Mesendoderm (in vitro differentiated cells): ENCODE results near the gene BRINP3.

Experiments
- DNase-seq: peaks from one replicate; pipeline ENCODE4 v3.0.0; 2013
- H2AK5ac ChIP-seq: 2 replicates; pipeline ENCODE4 v1.6.1; 2013; ENCODE audit warnings: low read length, inconsistent platforms
- H2BK120ac ChIP-seq: 2 replicates; pipeline ENCODE4 v1.6.1; 2013; ENCODE audit warnings: low read depth, mild to moderate bottlenecking, low read length, moderate library complexity, mixed read lengths
- H2BK15ac ChIP-seq: replicated peaks from 2 replicates; pipeline ENCODE4 v1.6.1; 2013; ENCODE audit warnings: low read depth, mild to moderate bottlenecking, moderate library complexity
- H2BK5ac ChIP-seq: 2 replicates; pipeline ENCODE4 v1.6.1; 2013; ENCODE audit warnings: low read length, inconsistent platforms
- H3K18ac ChIP-seq: 2 replicates; pipeline ENCODE4 v1.6.1; 2013; ENCODE audit warnings: mild to moderate bottlenecking, low read length, mixed read lengths
- H3K23ac ChIP-seq: one replicate; pipeline ENCODE4 v1.6.1; 2013; ENCODE audit warnings: low read length
- H3K27ac ChIP-seq: 2 replicates; pipeline ENCODE4 v1.5.1; 2013; ENCODE audit warnings: low read depth, mild to moderate bottlenecking, inconsistent platforms, low read length, moderate library complexity
- H3K27me3 ChIP-seq: 2 replicates; pipeline ENCODE4 v1.6.1; 2013; ENCODE audit warnings: low read length, control low read depth, mild to moderate bottlenecking, inconsistent platforms; ENCODE audit not compliant: insufficient read depth, poor library complexity
- H3K36me3 ChIP-seq: 2 replicates; pipeline ENCODE4 v1.6.1; 2013; ENCODE audit warnings: low read length, inconsistent platforms; ENCODE audit not compliant: control insufficient read depth, insufficient read depth
- H3K4ac ChIP-seq: one replicate; pipeline ENCODE4 v1.6.1; 2013; ENCODE audit warnings: low read depth, mild to moderate bottlenecking, low read length, moderate library complexity
- H3K4me1 ChIP-seq: 2 replicates; pipeline ENCODE4 v1.6.1; 2013; ENCODE audit warnings: low read depth, low read length, inconsistent platforms; ENCODE audit not compliant: control insufficient read depth
- H3K4me2 ChIP-seq: 2 replicates; pipeline ENCODE4 v1.6.1; 2013; ENCODE audit warnings: low read length
- H3K4me3 ChIP-seq: 2 replicates; pipeline ENCODE4 v1.5.1; 2013; ENCODE audit warnings: mild to moderate bottlenecking, low read length
- H3K56ac ChIP-seq: one replicate; pipeline ENCODE4 v1.6.1; 2013; ENCODE audit warnings: low read length
- H3K79me1 ChIP-seq: 2 replicates; pipeline ENCODE4 v1.6.1; 2013; ENCODE audit warnings: low read length, inconsistent platforms
- H3K79me2 ChIP-seq: 2 replicates; pipeline ENCODE4 v1.6.1; 2013; ENCODE audit warnings: mild to moderate bottlenecking, low read length; ENCODE audit not compliant: control insufficient read depth, insufficient read depth
- H3K9ac ChIP-seq: 2 replicates; pipeline ENCODE4 v1.6.1; 2013; ENCODE audit warnings: low read length, inconsistent platforms
- H4K5ac ChIP-seq: one replicate; pipeline ENCODE4 v1.6.1; 2013; ENCODE audit warnings: low read length
- H4K8ac ChIP-seq: one replicate; pipeline ENCODE4 v1.6.1; 2013; ENCODE audit warnings: low read depth, mild to moderate bottlenecking, control low read depth, low read length, moderate library complexity
- WGBS: extraction: QIAGEN DNeasy Blood & Tissue Kit; methylation state at CpG from one replicate; pipeline ENCODE4 v1.1.7; 2013; ENCODE audit warnings: low lambda C conversion rate, missing lambda C conversion rate; ENCODE audit not compliant: insufficient coverage; ENCODE audit errors: extremely low coverage; 5-methylcytosine and 5-hydroxymethylcytosine counted together

Gene BRINP3

DNA sequence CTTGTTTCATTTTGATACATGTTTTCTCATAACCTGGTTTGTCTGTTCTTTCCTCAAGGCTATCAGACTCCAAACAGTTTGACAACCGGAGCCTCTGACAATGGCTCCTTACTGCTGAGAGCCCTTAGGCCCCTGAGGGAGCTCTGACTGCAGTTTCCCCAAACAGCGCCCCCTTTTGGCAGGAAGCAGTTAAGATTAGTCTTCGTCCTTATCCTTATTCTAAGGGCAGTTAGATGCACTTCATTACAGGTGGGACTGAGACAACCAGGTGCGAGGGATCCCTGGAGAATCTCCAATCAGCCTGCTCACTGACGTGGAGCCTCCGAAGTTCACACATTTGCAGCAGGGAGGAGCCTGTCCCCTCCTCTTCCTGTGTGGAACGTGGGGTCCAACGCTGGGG is 393.1 kb downstream of the BRINP3 start:
- no peak overlapping the region for H4K5ac ChIP-seq
- H2BK15ac ChIP-seq: no peak overlapping the region
- H3K27ac ChIP-seq: no peak overlapping the region
- H3K36me3 ChIP-seq: no peaks in the 10 kb centered on the region
- WGBS: no CpG with 5 or more reads among the region's 8 CpGs
- H3K23ac ChIP-seq: no peak overlapping the region
- no peaks in the 10 kb centered on the region for H3K4me1 ChIP-seq
- no peak overlapping the region for H3K56ac ChIP-seq
- H2AK5ac ChIP-seq: no peak overlapping the region
- no peak overlapping the region for H2BK120ac ChIP-seq
- H3K18ac ChIP-seq: no peak overlapping the region
- H3K79me2 ChIP-seq: no peaks in the 10 kb centered on the region
- no peak overlapping the region for H3K9ac ChIP-seq
- H3K4me3 ChIP-seq: no peak overlapping the region
- H2BK5ac ChIP-seq: no peak overlapping the region
- no peaks in the 10 kb centered on the region for H3K27me3 ChIP-seq
- H3K4me2 ChIP-seq: no peak overlapping the region
- H3K79me1 ChIP-seq: no peaks in the 10 kb centered on the region
- peak; percentile 84 for DNase-seq
- H3K4ac ChIP-seq: no peak overlapping the region
- no peak overlapping the region for H4K8ac ChIP-seq

DNA sequence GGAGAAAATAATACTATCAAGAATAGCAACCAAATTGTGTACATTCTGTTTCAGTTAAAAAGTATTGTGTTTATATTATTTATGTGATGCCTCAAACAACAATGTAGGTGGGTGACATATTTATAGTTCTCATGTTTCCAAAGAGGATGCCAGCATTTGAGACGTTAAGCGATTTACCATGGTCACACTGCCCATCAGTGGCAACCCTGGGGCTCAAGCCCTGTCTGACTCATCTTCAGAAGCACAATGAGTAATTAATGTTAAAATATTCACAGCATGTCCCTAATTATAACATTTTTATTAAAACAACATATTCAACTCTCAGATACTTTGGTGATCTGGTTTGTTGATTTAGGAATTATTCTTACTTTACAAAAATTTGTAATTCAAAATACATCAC is 409.4 kb downstream of the BRINP3 start:
- Histone ChIP-seq H3K18ac (no peak overlapping the region), H3K9ac (no peak overlapping the region), H3K4me2 (no peak overlapping the region), H3K4ac (no peak overlapping the region), H3K79me1 (no peaks in the 10 kb centered on the region), H3K56ac (no peak overlapping the region), H4K5ac (no peak overlapping the region), H3K23ac (no peak overlapping the region), H3K27me3 (no peaks in the 10 kb centered on the region), H2BK5ac (no peak overlapping the region), H3K79me2 (no peaks in the 10 kb centered on the region), H2AK5ac (no peak overlapping the region), H3K4me3 (no peak overlapping the region), H4K8ac (no peak overlapping the region), H3K27ac (no peak overlapping the region), H2BK15ac (no peak overlapping the region), H3K36me3 (no peaks in the 10 kb centered on the region), H3K4me1 (no peaks in the 10 kb centered on the region), H2BK120ac (no peak overlapping the region)
- no peak for DNase-seq
- no CpG with 5 or more reads among the region's 2 CpGs for WGBS

DNA sequence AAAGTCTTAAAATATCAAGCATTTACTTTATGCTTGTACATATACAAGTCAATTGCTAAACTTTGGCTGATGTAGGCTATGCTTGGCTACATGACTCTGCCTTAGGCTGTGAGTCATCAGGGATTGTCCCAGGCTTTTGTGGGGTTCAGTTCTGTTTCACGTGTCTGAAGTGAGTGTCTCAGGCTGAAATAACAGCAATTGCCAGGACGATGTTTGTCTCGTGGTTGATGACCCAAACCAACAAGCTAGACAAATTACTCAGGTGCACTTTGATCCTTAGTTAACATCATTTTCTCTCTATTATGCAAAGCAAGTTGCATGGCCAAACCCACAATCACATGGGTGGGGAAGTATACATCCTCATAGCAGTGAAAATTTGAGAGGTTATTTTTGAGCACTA is 410.1 kb downstream of the BRINP3 start:
- DNase-seq: no peak
- no peak overlapping the region for H4K5ac ChIP-seq
- H2BK120ac ChIP-seq: no peak overlapping the region

DNA sequence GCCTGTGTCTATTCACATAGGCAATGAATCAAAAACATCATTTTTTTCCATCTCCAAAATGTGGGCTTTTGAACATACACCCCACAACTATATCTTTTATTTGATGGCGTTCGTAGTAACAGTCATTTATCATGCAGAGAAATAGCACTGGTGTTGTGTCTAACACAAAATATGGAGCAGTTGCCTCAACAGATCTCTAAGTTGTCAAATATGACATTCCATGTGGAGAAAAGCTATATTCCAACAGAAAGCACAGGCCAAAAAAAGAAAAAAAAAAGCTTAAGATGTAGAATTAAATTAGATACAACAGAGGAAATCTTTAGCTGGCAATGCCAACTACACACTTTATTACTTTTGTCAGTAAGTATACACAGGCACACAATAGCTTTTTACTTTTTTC is 411.7 kb downstream of the BRINP3 start:
- no CpG with 5 or more reads among the region's 2 CpGs for WGBS
- no peak overlapping the region for H3K4ac ChIP-seq
- H3K27me3 ChIP-seq: no peaks in the 10 kb centered on the region
- H3K56ac ChIP-seq: no peak overlapping the region
- no peak overlapping the region for H3K18ac ChIP-seq
- H3K4me3 ChIP-seq: no peak overlapping the region
- no peak overlapping the region for H2BK5ac ChIP-seq
- H2BK15ac ChIP-seq: no peak overlapping the region
- no peak overlapping the region for H4K8ac ChIP-seq
- no peaks in the 10 kb centered on the region for H3K79me2 ChIP-seq
- no peak overlapping the region for H3K23ac ChIP-seq
- no peak for DNase-seq
- H3K4me2 ChIP-seq: no peak overlapping the region
- no peak overlapping the region for H2BK120ac ChIP-seq
- H3K9ac ChIP-seq: no peak overlapping the region
- H4K5ac ChIP-seq: no peak overlapping the region
- no peaks in the 10 kb centered on the region for H3K4me1 ChIP-seq
- H2AK5ac ChIP-seq: no peak overlapping the region
- no peaks in the 10 kb centered on the region for H3K36me3 ChIP-seq
- H3K79me1 ChIP-seq: no peaks in the 10 kb centered on the region
- no peak overlapping the region for H3K27ac ChIP-seq

More for the DNA sequence above, 410.1 kb downstream of the BRINP3 start:
- H3K9ac ChIP-seq: no peak overlapping the region
- H3K18ac ChIP-seq: no peak overlapping the region
- no peaks in the 10 kb centered on the region for H3K36me3 ChIP-seq
- H2BK5ac ChIP-seq: no peak overlapping the region
- H3K79me2 ChIP-seq: no peaks in the 10 kb centered on the region
- no peak overlapping the region for H3K27ac ChIP-seq
- no peaks in the 10 kb centered on the region for H3K4me1 ChIP-seq
- H3K27me3 ChIP-seq: no peaks in the 10 kb centered on the region
- no peak overlapping the region for H3K4ac ChIP-seq
- no peak overlapping the region for H3K23ac ChIP-seq
- no peak overlapping the region for H3K4me3 ChIP-seq
- H4K8ac ChIP-seq: no peak overlapping the region
- H2AK5ac ChIP-seq: no peak overlapping the region
- no peak overlapping the region for H3K56ac ChIP-seq
- WGBS: no CpG with 5 or more reads among the region's 3 CpGs
- H3K79me1 ChIP-seq: no peaks in the 10 kb centered on the region
- H3K4me2 ChIP-seq: no peak overlapping the region
- no peak overlapping the region for H2BK15ac ChIP-seq

DNA sequence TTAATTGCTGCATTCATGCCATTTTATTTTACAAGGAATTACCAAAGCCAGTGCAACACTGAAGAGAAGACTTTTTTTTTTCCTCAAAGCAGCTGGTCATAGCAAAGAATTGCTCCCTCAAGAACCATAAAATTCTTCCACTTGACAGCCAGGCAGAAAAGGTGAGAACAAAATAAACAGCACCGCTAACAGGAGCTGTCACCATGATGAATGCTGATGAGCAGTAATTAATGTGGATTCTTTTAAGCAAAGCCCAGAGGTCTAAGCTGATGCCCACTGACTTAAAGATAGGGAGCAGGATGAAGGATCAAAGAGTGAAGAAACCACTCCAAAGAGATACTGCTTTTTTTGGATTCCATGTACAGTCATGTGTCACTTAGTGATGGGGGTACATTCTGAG is 428.4 kb downstream of the BRINP3 start:
- no peak overlapping the region for H2BK15ac ChIP-seq
- no peaks in the 10 kb centered on the region for H3K36me3 ChIP-seq
- no peak overlapping the region for H4K8ac ChIP-seq
- no peak overlapping the region for H4K5ac ChIP-seq
- no peaks in the 10 kb centered on the region for H3K79me1 ChIP-seq
- no peaks in the 10 kb centered on the region for H3K4me1 ChIP-seq
- no peak overlapping the region for H3K4me2 ChIP-seq
- no peak for DNase-seq
- no CpG with 5 or more reads among the region's 1 CpG for WGBS
- H3K18ac ChIP-seq: no peak overlapping the region
- no peak overlapping the region for H2BK5ac ChIP-seq
- no peak overlapping the region for H2AK5ac ChIP-seq
- no peaks in the 10 kb centered on the region for H3K27me3 ChIP-seq
- no peak overlapping the region for H3K23ac ChIP-seq
- H3K4ac ChIP-seq: no peak overlapping the region
- no peak overlapping the region for H3K9ac ChIP-seq
- H3K27ac ChIP-seq: no peak overlapping the region
- H3K56ac ChIP-seq: no peak overlapping the region
- H2BK120ac ChIP-seq: no peak overlapping the region
- no peaks in the 10 kb centered on the region for H3K79me2 ChIP-seq
- no peak overlapping the region for H3K4me3 ChIP-seq
